ENCODE results near the gene KCNAB2. TPM values are rescaled to one million over a fixed set of nuclear protein-coding genes. Genes with fewer than 3 reads are reported as not detected.

KCNAB2 gene
- total RNA-seq, 1 donor from 2014 or later = 7.2 TPM

- peaks cover 16% of the 10 kb centered on the region for H3K27me3 Mint-ChIP-seq
- DNase-seq (ENCODE audit: extremely low spot score, unreplicated experiment) = no peak
- H3K4me1 Mint-ChIP-seq (ENCODE audit: unreplicated experiment) = no peaks in the 10 kb centered on the region
- peaks cover 10% of the 10 kb centered on the region for H3K9me3 Mint-ChIP-seq
- no peak overlapping the region for H3K4me3 Mint-ChIP-seq
- H3K27ac Mint-ChIP-seq = no peak overlapping the region
- no peaks in the 10 kb centered on the region for H3K36me3 Mint-ChIP-seq
- no peak for TF ChIP-seq CTCF (conservative IDR thresholded peaks at IDR 0.05)
Measured at GRCh38 chr1:6130596-6130995, 84.9 kb downstream of the KCNAB2 start.

- Mint-ChIP-seq H3K4me3 (no peak overlapping the region), H3K36me3 (no peaks in the 10 kb centered on the region), H3K4me1 (ENCODE audit: unreplicated experiment) (no peaks in the 10 kb centered on the region), H3K27me3 (peaks cover 13% of the 10 kb centered on the region), H3K27ac (no peak overlapping the region), H3K9me3 (peaks cover 10% of the 10 kb centered on the region)
- no peak for TF ChIP-seq CTCF (conservative IDR thresholded peaks at IDR 0.05)
- DNase-seq (ENCODE audit: extremely low spot score, unreplicated experiment) = no peak
Measured at GRCh38 chr1:6131561-6131960, 85.9 kb downstream of the KCNAB2 start.

GRCh38 chr1:6133146-6133895, 87.6 kb downstream of the KCNAB2 start:
- H3K27me3 Mint-ChIP-seq = peaks cover 10% of the 10 kb centered on the region
- no peak for DNase-seq (ENCODE audit: extremely low spot score, unreplicated experiment)
- no peaks in the 10 kb centered on the region for H3K36me3 Mint-ChIP-seq
- H3K9me3 Mint-ChIP-seq = peaks cover 10% of the 10 kb centered on the region
- no peak overlapping the region for H3K4me3 Mint-ChIP-seq
- no peak overlapping the region for H3K27ac Mint-ChIP-seq
- TF ChIP-seq CTCF (conservative IDR thresholded peaks at IDR 0.05) = no peak
- no peaks in the 10 kb centered on the region for H3K4me1 Mint-ChIP-seq (ENCODE audit: unreplicated experiment)

- Mint-ChIP-seq H3K27ac (no peak overlapping the region), H3K36me3 (no peaks in the 10 kb centered on the region), H3K4me3 (no peak overlapping the region), H3K9me3 (peaks cover 10% of the 10 kb centered on the region), H3K27me3 (peaks cover 15% of the 10 kb centered on the region), H3K4me1 (ENCODE audit: unreplicated experiment) (no peaks in the 10 kb centered on the region)
- DNase-seq (ENCODE audit: extremely low spot score, unreplicated experiment) = no peak
- no peak for TF ChIP-seq CTCF (conservative IDR thresholded peaks at IDR 0.05)
Measured at GRCh38 chr1:6134206-6134605, 88.5 kb downstream of the KCNAB2 start.

GRCh38 chr1:6134741-6135510, 89.2 kb downstream of the KCNAB2 start:
- H3K36me3 Mint-ChIP-seq = no peaks in the 10 kb centered on the region
- peaks cover 15% of the 10 kb centered on the region for H3K27me3 Mint-ChIP-seq
- H3K4me3 Mint-ChIP-seq = no peak overlapping the region
- no peak overlapping the region for H3K27ac Mint-ChIP-seq
- peaks cover 10% of the 10 kb centered on the region for H3K9me3 Mint-ChIP-seq
- no peak for DNase-seq (ENCODE audit: extremely low spot score, unreplicated experiment)
- no peaks in the 10 kb centered on the region for H3K4me1 Mint-ChIP-seq (ENCODE audit: unreplicated experiment)
- TF ChIP-seq CTCF (conservative IDR thresholded peaks at IDR 0.05) = no peak

Measured in type B pancreatic cell (in vitro differentiated cells).